AG04450 (cell line): ENCODE data around the gene RIPOR1. TPM values are rescaled to one million over a fixed set of nuclear protein-coding genes. Genes with fewer than 3 reads are reported as not detected.
A peak's percentile ranks its signal among the peaks of the same experiment; 100 is the strongest.

Source experiments
- CTCF ChIA-PET: fragments of 300-600, 350-600 bp; formaldehyde crosslinking; extraction: SDS; loops from one replicate; lab custom pipeline; 2022; ENCODE audit warnings: antibody characterized with exemption, inconsistent platforms; lab: Charles Lee
- POLR2A ChIA-PET: fragments of 350-600 bp; formaldehyde crosslinking; extraction: SDS; loops from one replicate; lab custom pipeline; 2021; ENCODE audit warnings: antibody characterized with exemption, inconsistent platforms; lab: Yijun Ruan, JAX
- DNase-seq: peaks from one replicate; pipeline ENCODE4 v3.0.0-alpha.2; 2011; ENCODE audit warnings: low read depth, low spot score
- H3K27ac ChIP-seq: one replicate; pipeline ENCODE4 v1.5.1; 2012; ENCODE audit warnings: low read depth, low read length, control low read depth
- H3K27me3 ChIP-seq: one replicate; pipeline ENCODE4 v1.6.0; 2012; ENCODE audit warnings: low read length; ENCODE audit not compliant: control insufficient read depth, insufficient read depth
- H3K4me3 ChIP-seq: 2 replicates; pipeline ENCODE4 v1.5.1; 2011; ENCODE audit warnings: mild to moderate bottlenecking, low read depth, low read length, control low read depth
- H3K9me3 ChIP-seq: 2 replicates; pipeline ENCODE4 v1.5.1; 2012; ENCODE audit warnings: low read length; ENCODE audit not compliant: control insufficient read depth, insufficient read depth
- polyA plus RNA-seq: library from polyadenylated mRNA; depleted of rRNA; stranded (reverse); fragments of >200 nt; gene quantifications from 2 replicates; pipeline ENCODE4 v1.2.3, GENCODE V29; 2011
- TF ChIP-seq, protein P1 (sequence below): IDR thresholded peaks from 2 replicates; pipeline ENCODE4 v1.5.1; 2011; ENCODE audit warnings: low read depth, low read length, control low read depth, inconsistent platforms

Gene RIPOR1
- polyA plus RNA-seq, 1 experiment = 9.9 TPM

DNA sequence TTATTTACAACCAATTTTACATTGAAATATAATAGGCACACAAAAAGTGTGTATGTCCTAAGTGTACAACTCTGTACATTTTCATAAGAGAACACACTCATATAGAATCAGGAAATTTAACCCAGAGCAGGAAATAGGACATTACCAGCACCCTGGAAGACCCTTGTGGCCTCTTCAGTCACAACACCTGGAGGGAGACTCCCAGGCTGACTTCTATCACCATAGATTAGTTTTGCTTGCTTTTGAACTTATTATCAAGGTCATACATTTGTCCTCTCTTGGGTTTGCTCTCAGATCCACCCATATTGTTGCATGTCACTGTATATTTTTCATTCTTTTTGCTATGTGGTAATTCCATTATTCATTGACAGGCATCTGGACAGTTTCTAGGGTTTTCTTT is 5.8 kb downstream of the RIPOR1 start:
- H3K4me3 ChIP-seq = no peak overlapping the region
- H3K27me3 ChIP-seq = no peaks in the 10 kb centered on the region
- DNase-seq = no peak
- CTCF ChIA-PET = interaction anchor here (0.6 to 8.1 kb wide), 2 partner anchors 12 to 16 kb away, joined by 5 to 52 read pairs; no protein-coding TSS in a partner anchor
- H3K27ac ChIP-seq = no peak overlapping the region
- H3K9me3 ChIP-seq = no peaks in the 10 kb centered on the region; the same call in 1 of the 2 replicates
- POLR2A ChIA-PET = no interaction called here
- TF ChIP-seq, protein P1, sequence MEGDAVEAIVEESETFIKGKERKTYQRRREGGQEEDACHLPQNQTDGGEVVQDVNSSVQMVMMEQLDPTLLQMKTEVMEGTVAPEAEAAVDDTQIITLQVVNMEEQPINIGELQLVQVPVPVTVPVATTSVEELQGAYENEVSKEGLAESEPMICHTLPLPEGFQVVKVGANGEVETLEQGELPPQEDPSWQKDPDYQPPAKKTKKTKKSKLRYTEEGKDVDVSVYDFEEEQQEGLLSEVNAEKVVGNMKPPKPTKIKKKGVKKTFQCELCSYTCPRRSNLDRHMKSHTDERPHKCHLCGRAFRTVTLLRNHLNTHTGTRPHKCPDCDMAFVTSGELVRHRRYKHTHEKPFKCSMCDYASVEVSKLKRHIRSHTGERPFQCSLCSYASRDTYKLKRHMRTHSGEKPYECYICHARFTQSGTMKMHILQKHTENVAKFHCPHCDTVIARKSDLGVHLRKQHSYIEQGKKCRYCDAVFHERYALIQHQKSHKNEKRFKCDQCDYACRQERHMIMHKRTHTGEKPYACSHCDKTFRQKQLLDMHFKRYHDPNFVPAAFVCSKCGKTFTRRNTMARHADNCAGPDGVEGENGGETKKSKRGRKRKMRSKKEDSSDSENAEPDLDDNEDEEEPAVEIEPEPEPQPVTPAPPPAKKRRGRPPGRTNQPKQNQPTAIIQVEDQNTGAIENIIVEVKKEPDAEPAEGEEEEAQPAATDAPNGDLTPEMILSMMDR = no peak

DNA sequence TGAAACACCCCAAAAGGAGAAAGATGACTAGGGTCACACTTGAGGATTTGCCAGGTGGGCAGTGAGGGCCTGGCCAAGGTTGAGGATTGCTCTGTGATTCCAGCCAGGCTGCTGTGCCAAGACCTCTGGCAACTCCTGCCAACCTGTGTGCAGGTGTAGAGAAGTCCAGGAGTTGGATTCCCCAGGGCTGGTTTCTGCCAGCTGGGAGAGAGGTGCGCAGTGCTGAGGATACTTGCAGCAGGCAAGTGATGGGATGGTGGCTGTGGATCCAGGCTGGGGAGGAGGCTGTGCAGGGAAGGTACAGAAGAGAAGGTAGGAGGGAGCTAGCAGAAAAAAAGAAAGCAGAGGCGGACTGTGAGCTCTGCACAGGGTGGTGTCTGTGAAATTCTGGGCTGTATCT is 6.6 kb downstream of the RIPOR1 start:
- Histone ChIP-seq H3K4me3 (no peak overlapping the region), H3K27me3 (no peaks in the 10 kb centered on the region), H3K27ac (no peak overlapping the region), H3K9me3 (no peaks in the 10 kb centered on the region; the same call in 1 of the 2 replicates)
- ChIA-PET POLR2A (no interaction called here), CTCF (interaction anchor here (1.3 to 8.1 kb wide), 2 partner anchors 12 to 13 kb away, joined by 4 to 52 read pairs; no protein-coding TSS in a partner anchor)
- TF ChIP-seq, protein P1 = no peak
- no peak for DNase-seq

DNA sequence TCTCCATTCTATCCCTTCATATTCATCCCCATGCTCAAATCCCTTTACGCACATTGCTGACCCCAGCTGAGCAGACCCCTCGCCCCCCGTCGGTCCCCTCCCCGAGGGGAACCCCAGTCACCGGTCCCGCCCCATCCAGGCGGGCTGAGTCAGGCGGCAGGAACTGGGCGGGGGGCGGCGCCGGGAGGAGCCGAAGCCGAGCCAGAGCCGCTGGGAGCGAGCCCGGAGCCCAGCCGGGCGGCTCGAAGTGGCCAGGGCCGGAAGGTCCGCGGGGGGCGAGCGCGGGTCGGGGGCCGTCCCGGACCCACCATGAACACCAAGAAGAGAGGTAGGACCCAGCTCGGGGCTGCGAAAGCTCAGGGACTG is 8.6 kb downstream of the RIPOR1 start:
- H3K9me3 ChIP-seq = no peaks in the 10 kb centered on the region; the same call in 1 of the 2 replicates
- no peaks in the 10 kb centered on the region for H3K27me3 ChIP-seq
- ChIA-PET POLR2A (interaction anchor here (0.8 kb wide), 1 partner anchor 10 kb away, joined by 5 read pairs; no protein-coding TSS in a partner anchor), CTCF (interaction anchor here (0.7 to 1.8 kb wide), 3 partner anchors 10 to 20 kb away, joined by 3 to 11 read pairs (median 8); no protein-coding TSS in a partner anchor)
- TF ChIP-seq, protein P1 = no peak
- peak overlapping the region; percentile 21 for H3K27ac ChIP-seq
- no peak for DNase-seq
- peak overlapping the region; percentile 74 for H3K4me3 ChIP-seq

DNA sequence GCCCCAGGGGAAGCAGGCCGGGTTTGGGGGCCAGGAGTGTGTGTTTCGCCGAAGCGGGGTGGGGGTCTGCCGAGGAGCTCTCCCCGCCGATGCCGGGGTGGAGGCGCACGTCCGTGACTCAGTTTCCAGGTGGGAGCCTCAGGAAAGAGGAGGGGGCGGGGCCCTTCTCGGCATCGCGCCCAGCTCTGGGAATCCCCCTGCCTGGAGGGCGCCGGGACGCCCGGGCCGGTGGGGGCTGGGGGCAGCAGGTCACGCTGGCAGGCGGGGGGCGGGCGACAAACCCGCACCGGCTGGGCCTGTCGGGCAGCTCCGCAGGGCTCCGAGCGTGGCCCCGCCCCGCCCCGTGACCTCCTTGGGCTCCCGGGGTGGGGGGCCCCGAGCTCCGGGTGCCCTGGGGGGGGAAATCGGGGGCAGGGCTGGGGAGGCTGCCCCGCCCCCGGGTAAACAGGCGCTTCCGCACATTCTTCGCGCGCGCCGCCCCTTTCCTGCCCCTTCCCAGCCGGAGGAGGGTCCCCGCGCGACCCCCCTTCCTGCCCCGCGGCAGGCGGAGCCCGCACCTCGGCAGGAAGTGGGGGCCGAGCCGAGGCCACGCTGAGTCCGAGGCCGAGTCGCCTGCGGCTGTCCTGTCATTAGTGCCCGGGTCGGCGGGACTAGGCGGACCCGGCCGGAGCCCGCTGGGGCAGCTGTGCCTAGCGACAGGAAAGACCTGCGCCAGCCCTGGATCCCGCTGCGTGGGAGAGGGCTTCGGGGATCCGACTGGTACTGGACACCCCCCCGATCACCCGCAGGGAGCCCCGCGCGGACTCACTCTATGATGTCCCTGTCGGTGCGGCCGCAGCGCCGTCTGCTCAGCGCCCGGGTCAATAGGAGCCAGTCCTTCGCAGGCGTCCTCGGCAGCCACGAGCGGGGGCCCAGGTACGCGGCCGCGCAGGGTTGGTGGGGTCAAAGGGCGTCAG is 9.3 kb downstream of the RIPOR1 start:
- Histone ChIP-seq H3K4me3 (peak overlapping the region; percentile 74), H3K27me3 (no peaks in the 10 kb centered on the region), H3K9me3 (no peaks in the 10 kb centered on the region; the same call in 1 of the 2 replicates), H3K27ac (peak overlapping the region; percentile 31)
- TF ChIP-seq, protein P1 = no peak
- POLR2A ChIA-PET = interaction anchor here (0.8 kb wide), 1 partner anchor 9 kb away, joined by 5 read pairs; no protein-coding TSS in a partner anchor
- CTCF ChIA-PET = interaction anchor here (1.3 to 1.8 kb wide), 2 partner anchors 9 to 17 kb away, joined by 8 to 11 read pairs; no protein-coding TSS in a partner anchor
- DNase-seq = no peak

DNA sequence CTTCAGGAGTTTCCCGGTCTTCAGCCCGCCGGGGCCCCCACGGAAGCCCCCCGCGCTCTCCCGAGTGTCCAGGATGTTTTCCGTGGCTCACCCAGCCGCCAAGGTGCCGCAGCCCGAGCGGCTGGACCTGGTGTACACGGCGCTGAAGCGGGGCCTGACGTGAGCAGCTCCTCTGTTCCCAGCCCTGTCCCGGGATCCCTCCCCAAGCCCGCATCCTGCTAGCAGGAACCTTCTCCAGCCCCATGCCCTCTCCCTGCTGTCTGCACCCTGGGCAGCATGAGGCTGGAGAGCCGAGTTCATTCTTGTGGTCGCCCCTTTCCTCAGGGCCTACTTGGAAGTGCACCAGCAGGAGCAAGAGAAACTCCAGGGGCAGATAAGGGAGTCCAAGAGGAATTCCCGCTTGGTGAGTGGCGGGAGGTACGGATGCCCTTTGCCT is 10.1 kb downstream of the RIPOR1 start:
- TF ChIP-seq, protein P1 = no peak
- ChIA-PET CTCF (no interaction called here), POLR2A (interaction anchor here (1.4 kb wide), 1 partner anchor 23 kb away, joined by 4 read pairs; the partner anchor contains the start of gene CTCF)
- no peak for DNase-seq
- H3K27ac ChIP-seq = peak overlapping the region; percentile 31
- peak overlapping the region; percentile 74 for H3K4me3 ChIP-seq
- no peaks in the 10 kb centered on the region; the same call in 1 of the 2 replicates for H3K9me3 ChIP-seq
- H3K27me3 ChIP-seq = no peaks in the 10 kb centered on the region
